ENCODE results near the gene UCMA. TPM values are rescaled to one million over a fixed set of nuclear protein-coding genes. Genes with fewer than 3 reads are reported as not detected.
"Not testable (repeated sequence)": the region's sequence is repeated elsewhere in the genome, so short reads cannot be mapped to it uniquely, and the experiment has no call there.

The UCMA gene, protein sequence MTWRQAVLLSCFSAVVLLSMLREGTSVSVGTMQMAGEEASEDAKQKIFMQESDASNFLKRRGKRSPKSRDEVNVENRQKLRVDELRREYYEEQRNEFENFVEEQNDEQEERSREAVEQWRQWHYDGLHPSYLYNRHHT
- polyA plus RNA-seq (2013, experiment 1 of 2) = not detected
- polyA plus RNA-seq (2013, experiment 2 of 2) = not detected

GRCh38 chr10:13234172-13234571 lies at the start of gene UCMA:
UCMA (minus strand) TSS chr10:13234374; CDS start chr10:13234258, 116 bp downstream.
- Histone ChIP-seq H3K79me1 (replicated peaks; ENCODE audit: low read length, poor library complexity, severe bottlenecking) (no peaks in the 10 kb centered on the region), H3K9me3 (ENCODE audit: control insufficient read depth, low read length) (no peaks in the 10 kb centered on the region), H2BK5ac (ENCODE audit: low read depth, low read length, poor library complexity, severe bottlenecking) (no peak within 1 kb of the TSS), H3K4me3 (ENCODE audit: insufficient read depth in 1 of 2, low read depth in 1 of 2, low read length in 2 of 2) (no peak within 1 kb of the TSS), H3K18ac (ENCODE audit: low read depth in 1 of 2, low read length in 2 of 2) (no peak within 1 kb of the TSS), H4K8ac (ENCODE audit: low read length) (no peak within 1 kb of the TSS), H3K4ac (ENCODE audit: low read depth in 1 of 2, low read length in 2 of 2) (no peak within 1 kb of the TSS), H2BK120ac (ENCODE audit: low read depth, low read length) (no peak within 1 kb of the TSS), H3K14ac (ENCODE audit: low read length in 2 of 2) (no peak within 1 kb of the TSS), H3K9ac (ENCODE audit: low read length) (no peak within 1 kb of the TSS), H3K4me1 (ENCODE audit: control insufficient read depth, insufficient read depth, low read depth, low read length) (peaks cover 2% of the 10 kb centered on the region), H4K91ac (ENCODE audit: low read length) (no peak within 1 kb of the TSS), H3K4me2 (ENCODE audit: low read length, poor library complexity, severe bottlenecking) (no peak within 1 kb of the TSS), H2AK5ac (ENCODE audit: low read length, severe bottlenecking) (no peak within 1 kb of the TSS), H3K36me3 (ENCODE audit: control insufficient read depth in 1 of 2, insufficient read depth in 2 of 2, low read depth in 1 of 2, low read length in 2 of 2) (no peaks in the 10 kb centered on the region), H3K23ac (ENCODE audit: low read length in 2 of 2) (no peak within 1 kb of the TSS), H2AFZ (ENCODE audit: low read depth, low read length) (no peak within 1 kb of the TSS), H2BK15ac (ENCODE audit: low read depth, poor library complexity, severe bottlenecking) (no peak within 1 kb of the TSS), H3K27me3 (ENCODE audit: control insufficient read depth in 1 of 2, insufficient read depth in 1 of 2, low read length in 2 of 2) (peaks cover 28 to 30% of the 10 kb centered on the region in 2 experiments), H2BK12ac (ENCODE audit: low read length in 2 of 2) (no peak within 1 kb of the TSS), H3K27ac (ENCODE audit: low read length, poor library complexity, severe bottlenecking) (no peak within 1 kb of the TSS)
- WGBS = 66% methylated on average over 10 of the region's 10 CpGs
- no peak for DNase-seq

DNA sequence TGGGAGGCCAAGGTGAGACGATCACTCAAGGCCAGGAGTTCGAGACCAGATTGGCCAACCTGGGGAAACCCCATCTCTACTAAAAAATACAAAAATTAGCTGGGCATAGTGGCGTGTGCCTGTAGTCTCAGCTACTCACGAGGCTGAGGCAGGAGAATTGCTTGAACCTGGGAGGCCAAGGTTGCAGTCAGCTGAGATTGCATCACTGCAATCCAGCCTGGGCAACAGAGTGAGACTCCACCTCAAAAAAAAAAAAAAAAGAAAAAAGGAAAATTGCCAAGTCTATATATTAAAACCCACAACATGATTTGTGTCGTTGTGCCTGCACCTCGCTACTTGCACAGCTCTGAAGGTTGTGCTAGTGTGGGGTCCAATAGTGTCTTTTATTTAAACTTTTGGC lies 48.2 kb upstream of the UCMA start:
- H2BK5ac ChIP-seq (ENCODE audit: low read depth, low read length, poor library complexity, severe bottlenecking); H3K4me1 ChIP-seq (ENCODE audit: control insufficient read depth, insufficient read depth, low read depth, low read length); H3K18ac ChIP-seq (ENCODE audit: low read depth in 1 of 2, low read length in 2 of 2); H2BK12ac ChIP-seq (ENCODE audit: low read length in 2 of 2); H3K27ac ChIP-seq (ENCODE audit: low read length, poor library complexity, severe bottlenecking); H4K8ac ChIP-seq (ENCODE audit: low read length); H3K14ac ChIP-seq (ENCODE audit: low read length in 2 of 2); H3K9ac ChIP-seq (ENCODE audit: low read length); DNase-seq; H2AFZ ChIP-seq (ENCODE audit: low read depth, low read length); H2BK15ac ChIP-seq (ENCODE audit: low read depth, poor library complexity, severe bottlenecking); H3K79me1 ChIP-seq (replicated peaks; ENCODE audit: low read length, poor library complexity, severe bottlenecking); H4K91ac ChIP-seq (ENCODE audit: low read length); H2AK5ac ChIP-seq (ENCODE audit: low read length, severe bottlenecking); H3K9me3 ChIP-seq (ENCODE audit: control insufficient read depth, low read length); H3K4me3 ChIP-seq (ENCODE audit: insufficient read depth in 1 of 2, low read depth in 1 of 2, low read length in 2 of 2); H3K4ac ChIP-seq (ENCODE audit: low read depth in 1 of 2, low read length in 2 of 2); H3K23ac ChIP-seq (ENCODE audit: low read length in 2 of 2); H3K27me3 ChIP-seq (ENCODE audit: control insufficient read depth in 1 of 2, insufficient read depth in 1 of 2, low read length in 2 of 2); H3K4me2 ChIP-seq (ENCODE audit: low read length, poor library complexity, severe bottlenecking); H2BK120ac ChIP-seq (ENCODE audit: low read depth, low read length): not testable (repeated sequence)
- WGBS = 96% methylated on average over 6 of the region's 6 CpGs
- peaks cover 0 to 74% of the 10 kb centered on the region in 2 experiments for H3K36me3 ChIP-seq (ENCODE audit: control insufficient read depth in 1 of 2, insufficient read depth in 2 of 2, low read depth in 1 of 2, low read length in 2 of 2)

DNA sequence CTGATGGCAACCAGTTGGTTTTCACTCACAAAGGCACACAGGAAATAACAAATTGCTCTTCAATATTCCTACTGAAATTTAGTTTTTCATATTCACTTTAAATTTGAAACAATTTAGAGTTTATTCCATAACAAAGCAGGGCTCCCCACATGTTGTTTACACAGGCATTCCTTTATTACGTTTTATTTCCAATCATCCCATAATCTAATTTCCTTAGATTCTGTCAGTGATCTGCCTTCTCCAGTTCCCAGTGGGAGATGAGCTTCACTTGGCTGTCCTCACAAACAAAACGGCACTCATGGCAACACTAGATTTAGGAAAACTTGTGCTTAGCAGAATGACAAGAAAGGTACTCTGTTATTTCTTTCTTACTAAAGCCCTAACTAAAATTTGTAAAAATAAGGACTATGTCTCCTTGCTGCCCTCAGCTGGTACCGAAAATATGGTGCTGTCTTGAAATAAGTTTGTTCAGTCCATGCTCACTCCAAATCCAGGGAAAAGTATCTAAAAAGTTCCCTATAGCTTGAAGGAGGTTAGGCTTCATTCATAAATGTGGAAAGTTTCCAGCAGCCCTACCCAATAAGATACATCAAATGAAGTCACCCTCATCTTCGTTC lies 42.7 kb upstream of the UCMA start:
- Histone ChIP-seq H2BK120ac (ENCODE audit: low read depth, low read length) (no peak overlapping the region), H4K8ac (ENCODE audit: low read length) (no peak overlapping the region), H4K91ac (ENCODE audit: low read length) (no peak overlapping the region), H3K23ac (ENCODE audit: low read length in 2 of 2) (no peak overlapping the region), H2AFZ (ENCODE audit: low read depth, low read length) (no peak overlapping the region), H3K4me3 (ENCODE audit: insufficient read depth in 1 of 2, low read depth in 1 of 2, low read length in 2 of 2) (no peak overlapping the region), H3K9me3 (ENCODE audit: control insufficient read depth, low read length) (no peaks in the 10 kb centered on the region), H3K4me2 (ENCODE audit: low read length, poor library complexity, severe bottlenecking) (no peak overlapping the region), H3K79me1 (replicated peaks; ENCODE audit: low read length, poor library complexity, severe bottlenecking) (no peaks in the 10 kb centered on the region), H3K14ac (ENCODE audit: low read length in 2 of 2) (no peak overlapping the region), H3K27me3 (ENCODE audit: control insufficient read depth in 1 of 2, insufficient read depth in 1 of 2, low read length in 2 of 2) (no peaks in the 10 kb centered on the region), H2BK15ac (ENCODE audit: low read depth, poor library complexity, severe bottlenecking) (no peak overlapping the region), H3K9ac (ENCODE audit: low read length) (peak overlapping the region; percentile 18), H3K27ac (ENCODE audit: low read length, poor library complexity, severe bottlenecking) (no peak overlapping the region), H2BK5ac (ENCODE audit: low read depth, low read length, poor library complexity, severe bottlenecking) (no peak overlapping the region), H3K36me3 (ENCODE audit: control insufficient read depth in 1 of 2, insufficient read depth in 2 of 2, low read depth in 1 of 2, low read length in 2 of 2) (peaks cover 0 to 37% of the 10 kb centered on the region in 2 experiments), H2AK5ac (ENCODE audit: low read length, severe bottlenecking) (no peak overlapping the region), H3K4me1 (ENCODE audit: control insufficient read depth, insufficient read depth, low read depth, low read length) (no peaks in the 10 kb centered on the region), H3K18ac (ENCODE audit: low read depth in 1 of 2, low read length in 2 of 2) (no peak overlapping the region), H3K4ac (ENCODE audit: low read depth in 1 of 2, low read length in 2 of 2) (no peak overlapping the region), H2BK12ac (ENCODE audit: low read length in 2 of 2) (no peak overlapping the region)
- WGBS = 79% methylated on average over 2 of the region's 4 CpGs
- no peak for DNase-seq

GRCh38 chr10:13276146-13276545 lies 42.0 kb upstream of the UCMA start:
- not testable (repeated sequence) for H4K8ac ChIP-seq (ENCODE audit: low read length); H2BK120ac ChIP-seq (ENCODE audit: low read depth, low read length); H3K27ac ChIP-seq (ENCODE audit: low read length, poor library complexity, severe bottlenecking); DNase-seq; H3K4ac ChIP-seq (ENCODE audit: low read depth in 1 of 2, low read length in 2 of 2); H3K9ac ChIP-seq (ENCODE audit: low read length); H3K18ac ChIP-seq (ENCODE audit: low read depth in 1 of 2, low read length in 2 of 2); H4K91ac ChIP-seq (ENCODE audit: low read length); H3K4me3 ChIP-seq (ENCODE audit: insufficient read depth in 1 of 2, low read depth in 1 of 2, low read length in 2 of 2); H3K9me3 ChIP-seq (ENCODE audit: control insufficient read depth, low read length); H3K23ac ChIP-seq (ENCODE audit: low read length in 2 of 2); H2AFZ ChIP-seq (ENCODE audit: low read depth, low read length); H3K14ac ChIP-seq (ENCODE audit: low read length in 2 of 2); H3K4me1 ChIP-seq (ENCODE audit: control insufficient read depth, insufficient read depth, low read depth, low read length); H3K79me1 ChIP-seq (replicated peaks; ENCODE audit: low read length, poor library complexity, severe bottlenecking); H2BK12ac ChIP-seq (ENCODE audit: low read length in 2 of 2); H3K4me2 ChIP-seq (ENCODE audit: low read length, poor library complexity, severe bottlenecking); H2BK5ac ChIP-seq (ENCODE audit: low read depth, low read length, poor library complexity, severe bottlenecking); H2BK15ac ChIP-seq (ENCODE audit: low read depth, poor library complexity, severe bottlenecking); H3K27me3 ChIP-seq (ENCODE audit: control insufficient read depth in 1 of 2, insufficient read depth in 1 of 2, low read length in 2 of 2); H2AK5ac ChIP-seq (ENCODE audit: low read length, severe bottlenecking)
- over 99% methylated on average over 11 of the region's 11 CpGs for WGBS
- H3K36me3 ChIP-seq (ENCODE audit: control insufficient read depth in 1 of 2, insufficient read depth in 2 of 2, low read depth in 1 of 2, low read length in 2 of 2) = peaks cover 0 to 30% of the 10 kb centered on the region in 2 experiments
